Breast epithelium (tissue), 3 donors: Measurements from ENCODE around the gene GJD3.

Experiments
- POLR2A ChIP-seq: fragments of 450-650 bp; IDR thresholded peaks from one replicate; pipeline ENCODE4 v1.6.1; 2016; ENCODE audit warnings: antibody characterized with exemption, mild to moderate bottlenecking, moderate library complexity
- TF ChIP-seq, protein P1 (sequence below), 3 donors: fragments of 450-650 bp; IDR thresholded peaks; one replicate each; pipeline ENCODE4 v1.5.1; 2016 to 2017; ENCODE audit warnings: antibody characterized with exemption in 3 of 3, mild to moderate bottlenecking in 3 of 3, moderate library complexity in 3 of 3

GRCh38 chr17:40412880-40413279 is 48.3 kb upstream of the GJD3 start:
- TF ChIP-seq, protein P1, sequence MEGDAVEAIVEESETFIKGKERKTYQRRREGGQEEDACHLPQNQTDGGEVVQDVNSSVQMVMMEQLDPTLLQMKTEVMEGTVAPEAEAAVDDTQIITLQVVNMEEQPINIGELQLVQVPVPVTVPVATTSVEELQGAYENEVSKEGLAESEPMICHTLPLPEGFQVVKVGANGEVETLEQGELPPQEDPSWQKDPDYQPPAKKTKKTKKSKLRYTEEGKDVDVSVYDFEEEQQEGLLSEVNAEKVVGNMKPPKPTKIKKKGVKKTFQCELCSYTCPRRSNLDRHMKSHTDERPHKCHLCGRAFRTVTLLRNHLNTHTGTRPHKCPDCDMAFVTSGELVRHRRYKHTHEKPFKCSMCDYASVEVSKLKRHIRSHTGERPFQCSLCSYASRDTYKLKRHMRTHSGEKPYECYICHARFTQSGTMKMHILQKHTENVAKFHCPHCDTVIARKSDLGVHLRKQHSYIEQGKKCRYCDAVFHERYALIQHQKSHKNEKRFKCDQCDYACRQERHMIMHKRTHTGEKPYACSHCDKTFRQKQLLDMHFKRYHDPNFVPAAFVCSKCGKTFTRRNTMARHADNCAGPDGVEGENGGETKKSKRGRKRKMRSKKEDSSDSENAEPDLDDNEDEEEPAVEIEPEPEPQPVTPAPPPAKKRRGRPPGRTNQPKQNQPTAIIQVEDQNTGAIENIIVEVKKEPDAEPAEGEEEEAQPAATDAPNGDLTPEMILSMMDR (IDR thresholded peaks at IDR 0.05), result no peak
- no peak for TF ChIP-seq POLR2A
